Right cardiac atrium (tissue), 5 donors: Measurements from ENCODE around the gene DNMT1. TPM values are rescaled to one million over a fixed set of nuclear protein-coding genes. Genes with fewer than 3 reads are reported as not detected.
"Not testable (repeated sequence)": the region's sequence is repeated elsewhere in the genome, so short reads cannot be mapped to it uniquely, and the experiment has no call there.

Experiments used
- ATAC-seq, 2 donors: fragments of 200-7000 bp; cut with Tn5 transposase; one replicate each; pipeline versions ENCODE4 v1.8.0 to v1.9.1; 2020; ENCODE audit warnings: moderate library complexity in 2 of 2, mild to moderate bottlenecking in 1 of 2
- DNase-seq, 3 donors: peaks; one replicate each; pipeline ENCODE4 v3.0.0-alpha.2; 2020
- H3K27ac ChIP-seq: one replicate; pipeline ENCODE4 v1.5.1; 2013; ENCODE audit warnings: mild to moderate bottlenecking, low read length, control low read depth, moderate library complexity
- H3K27me3 ChIP-seq: one replicate; pipeline ENCODE4 v1.6.1; 2013; ENCODE audit not compliant: control insufficient read depth, insufficient read depth
- H3K4me1 ChIP-seq: one replicate; pipeline ENCODE4 v1.6.1; 2013; ENCODE audit warnings: low read length; ENCODE audit not compliant: control insufficient read depth, insufficient read depth
- H3K4me3 ChIP-seq: one replicate; pipeline ENCODE4 v1.5.1; 2013; ENCODE audit warnings: low read length, control low read depth
- H3K9me3 ChIP-seq: one replicate; pipeline ENCODE4 v1.6.1; 2013; ENCODE audit warnings: low read length; ENCODE audit not compliant: control insufficient read depth
- WGBS: extraction: QIAGEN DNeasy Blood & Tissue Kit; methylation state at CpG from one replicate; pipeline ENCODE4 v1.1.7; 2013; 5-methylcytosine and 5-hydroxymethylcytosine counted together
- intact Hi-C, 4 donors: fragments of 100-400 bp; cut with DNase I; formaldehyde crosslinking; loops; one replicate each; pipeline versions ENCODE4 v1.11.0 to v1.14.0; 2022 to 2023
- polyA plus RNA-seq: library from polyadenylated mRNA; stranded (reverse); fragments of 200-250 nt; gene quantifications from one replicate; pipeline ENCODE4 v1.2.3, GENCODE V29; 2013
- total RNA-seq, 4 donors: library from RNA; stranded (reverse); fragmentation: NEBNext Ultra II Directional; extraction: Animal tissue kit (Norgen Biotek cat#: 25700); gene quantifications; one replicate each; pipeline ENCODE4 v1.2.1, GENCODE V29; 2021
- donor health status: healthy with polysubstance abuse.
- donor health status: DM: no; HTN: yes; CAD: no.
- donor health status: DM: no; HTN: no; CAD: no.
- donor health status: DM: no; HTN: yes; CAD: no; lungs with severe emphysema.
- donor health status: DM: yes; HTN: yes; CAD: no.

Gene DNMT1
- total and polyA plus RNA-seq, 5 donors: 19.3 to 37.2 (median 27.2) TPM

DNA sequence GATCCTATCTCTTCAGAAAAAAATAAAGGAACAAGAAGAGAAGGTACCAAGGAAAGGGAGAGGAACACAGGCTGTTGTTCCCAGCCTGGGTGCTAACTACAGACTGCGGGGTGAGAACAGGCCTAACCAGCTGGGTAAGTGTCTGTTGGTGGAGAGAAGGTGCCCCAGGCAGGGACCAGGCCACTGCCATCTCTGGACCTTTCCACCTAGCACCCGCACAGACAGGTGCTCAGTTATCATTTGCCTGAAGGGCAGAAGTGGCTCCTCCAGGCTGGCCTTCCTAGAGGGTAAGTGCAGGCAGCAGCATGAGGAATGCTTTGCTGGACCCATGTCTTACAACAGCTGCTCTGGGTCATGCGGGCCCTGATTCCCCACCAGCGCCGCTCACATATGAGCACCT is 10.1 kb downstream of the DNMT1 start:
- no peak overlapping the region for H3K27ac ChIP-seq
- H3K4me3 ChIP-seq: no peak overlapping the region
- ATAC-seq: no peak
- no peaks in the 10 kb centered on the region for H3K4me1 ChIP-seq
- no peaks in the 10 kb centered on the region for H3K27me3 ChIP-seq
- intact Hi-C loops: no loop called here
- 96% methylated on average over 5 of the region's 5 CpGs for WGBS
- H3K9me3 ChIP-seq: no peaks in the 10 kb centered on the region
- DNase-seq: no peak

DNA sequence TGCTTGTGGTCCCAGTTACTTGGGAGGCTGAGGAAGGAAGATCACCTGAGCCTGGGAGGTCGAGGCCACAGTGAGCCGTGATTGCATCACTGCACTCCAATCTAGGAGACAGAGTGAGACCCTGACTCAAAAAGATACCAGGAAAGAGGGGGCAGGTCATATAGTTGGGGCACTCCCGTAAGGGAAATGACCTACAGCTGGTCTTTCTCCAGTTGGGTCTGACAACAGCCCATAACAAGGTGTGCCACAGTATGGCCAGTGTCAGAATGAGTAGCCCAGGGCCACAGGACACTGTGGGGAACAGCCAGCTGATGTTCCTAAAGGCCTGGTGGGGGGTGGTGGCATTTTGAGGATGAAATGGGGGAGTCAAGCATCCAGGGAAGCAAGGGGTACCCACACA is 10.8 kb downstream of the DNMT1 start:
- no peak overlapping the region for H3K27ac ChIP-seq
- no peaks in the 10 kb centered on the region for H3K9me3 ChIP-seq
- intact Hi-C loops: no loop called here
- H3K4me1 ChIP-seq: no peaks in the 10 kb centered on the region
- 83% methylated on average over 3 of the region's 3 CpGs for WGBS
- DNase-seq (no peak), ATAC-seq (no peak)
- H3K4me3 ChIP-seq: no peak overlapping the region
- H3K27me3 ChIP-seq: no peaks in the 10 kb centered on the region

DNA sequence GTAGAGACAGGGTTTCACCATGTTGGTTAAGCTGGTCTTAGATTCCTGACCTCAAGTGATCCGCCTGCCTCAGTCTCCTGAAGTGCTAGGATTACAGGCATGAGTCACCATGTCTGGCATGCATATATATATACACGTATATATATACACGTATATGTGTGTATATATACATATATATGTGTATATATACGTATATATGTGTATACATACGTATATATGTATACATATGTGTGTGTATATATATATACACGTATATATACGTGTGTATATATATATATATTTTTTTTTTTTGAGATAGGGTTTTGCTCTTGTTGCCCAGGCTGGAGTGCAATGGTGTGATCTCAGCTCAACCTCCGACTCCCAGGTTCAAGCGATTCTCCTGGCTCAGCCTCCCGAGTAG is 11.9 kb downstream of the DNMT1 start:
- no peak overlapping the region for H3K4me3 ChIP-seq
- ATAC-seq: no peak
- H3K27me3 ChIP-seq: no peaks in the 10 kb centered on the region
- no peak overlapping the region for H3K27ac ChIP-seq
- intact Hi-C loops: no loop called here
- H3K4me1 ChIP-seq: no peaks in the 10 kb centered on the region
- H3K9me3 ChIP-seq: no peaks in the 10 kb centered on the region
- whole genome bisulfite sequencing: 90% methylated on average over 10 of the region's 10 CpGs
- no peak for DNase-seq

DNA sequence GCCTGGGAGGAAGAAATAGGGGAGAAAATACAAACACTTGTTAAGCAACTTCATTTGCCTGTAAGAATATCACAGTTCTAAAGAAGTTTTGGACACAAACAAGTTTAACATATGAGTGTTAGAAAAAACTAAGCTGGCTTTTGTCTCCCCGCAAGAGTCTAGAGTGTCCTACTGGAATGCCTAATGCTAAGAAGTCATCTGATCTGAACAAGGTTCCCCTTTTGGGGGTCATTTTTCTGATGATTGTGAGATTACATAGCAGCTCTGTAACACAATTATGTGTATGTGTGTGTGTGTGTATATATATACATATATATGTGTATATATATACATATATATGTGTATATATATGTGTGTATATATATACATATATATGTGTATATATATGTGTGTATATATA is 12.7 kb downstream of the DNMT1 start:
- H3K9me3 ChIP-seq: no peaks in the 10 kb centered on the region
- DNase-seq (no peak), ATAC-seq (no peak)
- H3K27me3 ChIP-seq: no peaks in the 10 kb centered on the region
- no peak overlapping the region for H3K4me3 ChIP-seq
- intact Hi-C loops: no loop called here
- H3K4me1 ChIP-seq: no peaks in the 10 kb centered on the region
- H3K27ac ChIP-seq: no peak overlapping the region
- 95% methylated on average over 1 of the region's 1 CpG for WGBS

DNA sequence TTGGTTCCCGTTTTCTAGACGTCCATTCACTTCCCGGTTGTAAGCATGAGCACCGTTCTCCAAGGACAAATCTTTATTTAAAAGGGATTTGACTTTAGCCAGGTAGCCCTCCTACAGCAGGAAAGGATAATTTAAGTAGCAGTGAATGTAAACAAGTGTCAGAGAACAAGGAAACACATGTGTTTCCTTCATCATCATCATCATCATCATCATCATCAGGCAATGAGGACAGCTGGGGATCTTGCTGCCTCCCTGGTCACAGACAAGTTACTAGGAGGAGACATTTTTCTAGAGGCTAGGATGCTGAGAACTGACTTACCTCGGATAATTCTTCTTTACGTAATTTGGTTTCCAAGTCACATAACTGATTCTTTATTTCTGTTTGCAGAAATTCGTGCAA is 14.3 kb downstream of the DNMT1 start:
- Histone ChIP-seq H3K4me3 (no peak overlapping the region), H3K4me1 (no peaks in the 10 kb centered on the region), H3K27me3 (no peaks in the 10 kb centered on the region), H3K9me3 (no peaks in the 10 kb centered on the region), H3K27ac (no peak overlapping the region)
- ATAC-seq: no peak
- intact Hi-C loops: no loop called here
- DNase-seq: no peak
- 84% methylated on average over 7 of the region's 7 CpGs for WGBS

DNA sequence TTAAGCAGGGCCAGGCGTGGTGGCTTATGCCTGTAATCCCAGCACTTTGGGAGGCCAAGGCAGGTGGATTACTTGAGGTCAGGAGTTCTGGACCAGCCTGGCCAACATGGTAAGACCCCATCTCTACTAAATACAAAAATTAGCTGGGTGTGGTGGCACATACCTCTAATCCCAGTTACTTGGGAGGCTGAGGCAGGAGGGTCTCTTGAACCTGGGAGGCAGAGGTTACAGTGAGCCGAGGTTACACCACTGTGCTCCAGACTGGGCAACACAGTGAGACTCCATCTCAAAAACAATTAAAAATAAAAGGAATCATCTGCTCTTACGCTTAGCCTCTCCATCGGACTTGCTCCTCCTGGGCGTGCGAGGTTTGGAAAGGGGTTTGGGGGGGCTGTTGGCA is 14.7 kb downstream of the DNMT1 start:
- intact Hi-C loops, H3K27ac ChIP-seq: not testable (repeated sequence)
- 98% methylated on average over 6 of the region's 6 CpGs for WGBS

DNA sequence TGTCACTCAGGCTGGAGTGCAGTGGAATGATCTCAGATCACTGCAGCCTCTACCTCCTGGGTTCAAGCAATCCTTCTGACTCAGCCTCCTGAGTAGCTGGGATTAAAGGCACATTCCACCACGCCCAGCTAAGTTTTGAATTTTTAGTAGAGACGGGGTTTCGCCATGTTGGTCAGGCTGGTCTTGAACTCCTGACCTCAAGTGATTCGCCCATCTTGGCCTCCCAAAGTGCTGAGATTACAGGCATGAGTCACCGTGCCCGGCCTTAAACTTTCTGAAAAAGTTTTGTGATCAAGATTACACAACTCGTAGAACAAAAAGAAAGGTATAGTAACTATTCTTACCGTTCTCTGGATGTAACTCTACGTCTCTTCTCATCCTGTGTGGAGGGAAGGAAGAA is 21.2 kb downstream of the DNMT1 start:
- Histone ChIP-seq H3K4me3 (no peak overlapping the region), H3K9me3 (no peaks in the 10 kb centered on the region), H3K4me1 (no peaks in the 10 kb centered on the region), H3K27ac (no peak overlapping the region), H3K27me3 (no peaks in the 10 kb centered on the region)
- WGBS: 85% methylated on average over 9 of the region's 9 CpGs
- intact Hi-C loops: no loop called here
- ATAC-seq: no peak
- no peak for DNase-seq

More for the DNA sequence above, 14.7 kb downstream of the DNMT1 start:
- H3K27me3 ChIP-seq, H3K4me1 ChIP-seq, ATAC-seq, H3K9me3 ChIP-seq, H3K4me3 ChIP-seq, DNase-seq: not testable (repeated sequence)

DNA sequence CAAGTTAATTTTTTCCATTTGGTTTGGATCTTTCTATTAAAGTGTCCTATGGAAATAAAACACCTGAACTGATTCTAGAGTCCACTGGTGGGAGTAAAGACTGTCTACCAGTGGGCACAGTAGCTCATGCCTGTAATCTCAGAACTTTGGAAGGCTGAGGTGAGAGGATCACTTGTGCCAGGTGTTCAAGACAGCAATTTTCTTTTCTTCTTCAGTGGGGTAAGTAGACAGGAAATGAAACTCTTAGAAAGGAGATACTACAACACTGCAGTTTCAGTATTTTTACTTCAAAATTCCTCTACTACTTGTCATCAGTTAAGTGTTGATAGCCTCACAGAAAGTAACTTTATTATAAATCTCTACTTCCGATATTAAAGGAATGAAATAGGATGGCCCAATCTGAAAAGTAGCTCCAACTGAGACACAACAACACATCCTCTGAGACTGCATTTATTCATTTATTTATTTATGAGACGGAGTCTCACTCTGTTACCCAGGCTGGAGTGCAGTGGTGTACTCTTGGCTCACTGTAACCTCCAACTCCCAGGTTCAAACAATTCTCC is 26.3 kb downstream of the DNMT1 start:
- no peaks in the 10 kb centered on the region for H3K27me3 ChIP-seq
- H3K27ac ChIP-seq: no peak overlapping the region
- no peak for ATAC-seq
- intact Hi-C loops: no loop called here
- 90% methylated on average over 2 of the region's 2 CpGs for WGBS
- H3K4me1 ChIP-seq: no peaks in the 10 kb centered on the region
- H3K9me3 ChIP-seq: no peaks in the 10 kb centered on the region
- DNase-seq: no peak
- no peak overlapping the region for H3K4me3 ChIP-seq

DNA sequence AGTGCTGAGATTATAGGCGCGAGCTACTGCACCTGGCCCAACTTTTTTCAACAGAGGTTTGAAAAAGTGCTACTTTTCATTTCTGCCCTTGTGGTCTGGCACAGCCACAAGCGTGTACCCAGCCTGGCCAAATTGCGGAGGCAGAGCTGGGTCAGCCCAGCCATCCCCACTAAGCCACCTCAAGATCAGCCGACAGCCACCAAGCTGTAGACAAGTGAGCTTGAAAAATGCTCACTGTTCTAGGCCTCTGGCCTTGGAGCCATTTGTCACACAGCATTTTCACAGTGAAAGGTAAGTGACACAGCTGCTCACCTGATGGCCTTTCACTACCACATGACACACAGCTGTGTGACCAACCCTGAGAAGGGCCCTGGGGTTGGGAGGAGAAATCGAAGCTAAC is 27.3 kb downstream of the DNMT1 start:
- H3K4me1 ChIP-seq: no peaks in the 10 kb centered on the region
- no peak for ATAC-seq
- H3K4me3 ChIP-seq: no peak overlapping the region
- H3K9me3 ChIP-seq: no peaks in the 10 kb centered on the region
- intact Hi-C loops: no loop called here
- H3K27ac ChIP-seq: no peak overlapping the region
- DNase-seq: no peak
- 96% methylated on average over 6 of the region's 6 CpGs for WGBS
- no peaks in the 10 kb centered on the region for H3K27me3 ChIP-seq

DNA sequence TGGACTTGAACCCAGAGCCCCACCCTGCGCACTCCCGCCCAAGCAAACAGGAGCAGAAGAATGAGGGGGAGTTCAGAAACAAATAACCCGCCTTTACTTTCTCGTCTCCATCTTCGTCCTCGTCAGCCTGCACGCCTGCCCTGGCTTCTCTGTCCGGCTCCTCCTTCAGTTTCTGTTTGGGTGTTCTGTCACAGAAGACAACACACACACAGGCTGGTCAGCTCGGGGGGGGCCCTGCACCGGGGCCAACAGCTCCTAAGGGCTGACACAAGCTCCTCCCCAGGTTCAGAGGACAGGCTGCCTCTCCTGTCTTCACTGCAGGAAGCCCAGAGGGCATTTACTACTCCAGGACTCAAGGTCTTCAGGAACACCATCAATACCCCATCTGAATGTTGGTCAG is 28.3 kb downstream of the DNMT1 start:
- ATAC-seq, H3K4me1 ChIP-seq, H3K9me3 ChIP-seq, DNase-seq, intact Hi-C loops, H3K27ac ChIP-seq, H3K27me3 ChIP-seq, H3K4me3 ChIP-seq: not testable (repeated sequence)
- WGBS: 93% methylated on average over 10 of the region's 10 CpGs

DNA sequence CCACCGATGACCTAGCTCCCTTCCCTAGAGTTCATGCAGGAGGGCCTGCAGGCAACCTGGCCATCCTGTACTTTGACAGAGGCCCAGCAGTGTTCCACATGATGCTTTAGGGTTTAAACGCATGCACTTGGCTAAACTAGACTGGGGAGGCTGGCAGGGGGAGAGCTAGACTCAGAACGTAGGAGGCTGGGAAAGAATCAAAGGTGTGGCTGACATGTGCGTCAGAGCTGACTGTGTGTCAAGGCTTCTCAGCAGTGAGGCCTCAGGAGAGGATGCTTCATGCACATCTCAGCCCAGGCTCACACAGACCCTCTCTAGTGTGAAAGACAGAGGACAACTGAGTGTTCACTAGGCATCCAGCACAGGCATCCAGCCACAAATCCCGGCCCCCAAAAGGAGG is 28.7 kb downstream of the DNMT1 start:
- no peak for ATAC-seq
- Histone ChIP-seq H3K27ac (no peak overlapping the region), H3K9me3 (no peaks in the 10 kb centered on the region), H3K27me3 (no peaks in the 10 kb centered on the region), H3K4me3 (no peak overlapping the region), H3K4me1 (no peaks in the 10 kb centered on the region)
- DNase-seq: no peak
- intact Hi-C loops: no loop called here
- 86% methylated on average over 5 of the region's 5 CpGs for WGBS

DNA sequence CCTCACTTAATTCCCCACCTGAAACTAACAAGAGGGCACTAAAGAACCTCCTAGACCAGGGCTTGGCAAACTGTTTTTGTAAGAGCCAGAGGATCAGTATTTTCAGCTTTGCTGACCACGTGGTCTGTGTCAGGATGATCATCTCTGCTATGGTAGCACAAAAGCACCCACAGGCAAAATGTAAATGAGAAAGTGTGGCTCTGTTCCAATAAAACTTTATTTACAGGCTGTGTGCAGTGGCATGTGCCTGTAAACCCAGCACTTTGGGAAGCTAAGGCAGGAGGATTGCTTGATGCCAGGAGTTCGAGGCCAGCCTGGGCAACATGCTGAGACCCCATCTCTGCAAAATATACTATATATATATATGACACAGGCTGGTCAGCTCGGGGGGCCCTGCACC is 31.2 kb downstream of the DNMT1 start:
- intact Hi-C loops: no loop called here
- no peaks in the 10 kb centered on the region for H3K9me3 ChIP-seq
- 94% methylated on average over 3 of the region's 3 CpGs for WGBS
- no peak overlapping the region for H3K4me3 ChIP-seq
- no peak overlapping the region for H3K27ac ChIP-seq
- DNase-seq: no peak
- ATAC-seq: no peak
- no peaks in the 10 kb centered on the region for H3K4me1 ChIP-seq
- no peaks in the 10 kb centered on the region for H3K27me3 ChIP-seq
